ENCODE measurements around the gene AFTPH. TPM values are rescaled to one million over a fixed set of nuclear protein-coding genes. Genes with fewer than 3 reads are reported as not detected.

AFTPH gene
- total and polyA plus RNA-seq, 9 of the 15 experiments (the other 6 are each of a cell fraction or from before 2014, with no cell fraction given): 8.0 to 26.2 (median 13.8) TPM

- ATAC-seq (no peak), DNase-seq (ENCODE audit: extremely low read depth in 1 of 4, low spot score in 3 of 4) (peak in 1 of 4 experiments; percentile 31), FAIRE-seq (no peak)
- 91% methylated on average over 31 of the region's 38 CpGs for WGBS (ENCODE audit: insufficient coverage, low coverage, missing lambda C conversion rate)
- Histone ChIP-seq H3K27me3 (ENCODE audit: control insufficient read depth in 2 of 2, insufficient read depth in 2 of 2, low read length in 2 of 2) (no peaks in the 10 kb centered on the region), H3K4me1 (replicated peaks in 1 of 2; ENCODE audit: control insufficient read depth in 2 of 2, insufficient read depth in 2 of 2, low read length in 2 of 2) (peaks cover 17 to 42% of the 10 kb centered on the region in 2 experiments), H3K9ac (ENCODE audit: insufficient read depth in 1 of 2, low read depth in 2 of 2, low read length in 2 of 2) (no peak overlapping the region), H3K27ac (ENCODE audit: extremely low read depth, low read depth, low read length) (no peak overlapping the region), H3K9me1 (ENCODE audit: control insufficient read depth, insufficient read depth, low read length) (no peaks in the 10 kb centered on the region), H3K36me3 (ENCODE audit: control insufficient read depth, insufficient read depth, low read length) (peaks cover 74% of the 10 kb centered on the region), H3K9me3 (replicated peaks; ENCODE audit: control insufficient read depth, insufficient read depth, low read depth, low read length) (no peaks in the 10 kb centered on the region), H3K4me2 (ENCODE audit: insufficient read depth, low read length) (no peak overlapping the region), H3K79me2 (ENCODE audit: control insufficient read depth, insufficient read depth, low read length) (peaks cover 81% of the 10 kb centered on the region), H3K4me3 (no peak overlapping the region), H4K20me1 (replicated peaks; ENCODE audit: control insufficient read depth, insufficient read depth, low read length) (0 out of 2 replicates have a peak, but pooled peaks cover 4% of the 10 kb centered on the region), H2AFZ (ENCODE audit: low read depth, low read length) (no peak overlapping the region)
- no peak for TF ChIP-seq ZNF318 (IDR thresholded peaks at IDR 0.05; ENCODE audit: borderline replicate concordance in 1 of 2, low read depth in 1 of 2)
- no peak for TF ChIP-seq CHD1 (IDR thresholded peaks at IDR 0.05; ENCODE audit: low read length)
- TF ChIP-seq EP400 (IDR thresholded peaks at IDR 0.05): no peak
- 0 out of 2 replicates have a peak, but pooled peaks have one; percentile 21 for TF ChIP-seq POLR2G (IDR thresholded peaks at IDR 0.05; ENCODE audit: low read depth, low read length)
- TF ChIP-seq E4F1 (CRISPR knock-in tag; IDR thresholded peaks at IDR 0.05; ENCODE audit: borderline replicate concordance): no peak
- intact Hi-C loops (cut with micrococcal nuclease): no loop called here
- in situ Hi-C loops (cut with MboI): no loop called here
- BruUV-seq (replicated peaks): no TSS peak
- ChIA-PET CTCF (ENCODE audit: low intra/inter-chr PET ratio) (no interaction called here), POLR2A (interaction anchor here (0.6 to 2.3 kb wide), 5 partner anchors 10 to 693 kb away, joined by 3 to 6 read pairs (median 3); no protein-coding TSS in a partner anchor)
Observed at GRCh38 chr2:64635976-64636911, 112.1 kb downstream of the AFTPH start.

Measured in K562 (cell line).